SU-DHL-6 (cell line): Measurements from ENCODE around the gene ADARB2.

Experiments used
- CTCF ChIP-seq: fragments of 200-600 bp; sonication (generic); IDR thresholded peaks from one replicate; pipeline ENCODE4 v1.5.1; 2017; ENCODE audit warnings: antibody characterized with exemption, mild to moderate bottlenecking, low read length, moderate library complexity; ENCODE audit not compliant: insufficient read depth, poor library complexity, severe bottlenecking
- EZH2phosphoT487 ChIP-seq: fragments of 200-600 bp; sonication (generic), shearing (Covaris generic); conservative IDR thresholded peaks from 2 replicates; pipeline ENCODE4 v1.6.1; 2018; ENCODE audit warnings: mild to moderate bottlenecking, antibody characterized with exemption, low read length, moderate library complexity, mixed read lengths

- TF ChIP-seq CTCF (no peak), EZH2phosphoT487 (no peak)
Observed at GRCh38 chr10:1440897-1441296, 296.4 kb downstream of the ADARB2 start.
